Urothelium cell line (cell line): ENCODE results near the gene ICAM2.

Experiments used
- DNase-seq: peaks from one replicate; pipeline ENCODE4 v3.0.0; 2011; ENCODE audit warnings: low spot score, mixed read lengths
- FAIRE-seq: peaks from 2 replicates; lab custom pipeline; 2011; peaks lifted over from hg19 to GRCh38; lab: Jason Lieb, UNC

ICAM2 gene

DNA sequence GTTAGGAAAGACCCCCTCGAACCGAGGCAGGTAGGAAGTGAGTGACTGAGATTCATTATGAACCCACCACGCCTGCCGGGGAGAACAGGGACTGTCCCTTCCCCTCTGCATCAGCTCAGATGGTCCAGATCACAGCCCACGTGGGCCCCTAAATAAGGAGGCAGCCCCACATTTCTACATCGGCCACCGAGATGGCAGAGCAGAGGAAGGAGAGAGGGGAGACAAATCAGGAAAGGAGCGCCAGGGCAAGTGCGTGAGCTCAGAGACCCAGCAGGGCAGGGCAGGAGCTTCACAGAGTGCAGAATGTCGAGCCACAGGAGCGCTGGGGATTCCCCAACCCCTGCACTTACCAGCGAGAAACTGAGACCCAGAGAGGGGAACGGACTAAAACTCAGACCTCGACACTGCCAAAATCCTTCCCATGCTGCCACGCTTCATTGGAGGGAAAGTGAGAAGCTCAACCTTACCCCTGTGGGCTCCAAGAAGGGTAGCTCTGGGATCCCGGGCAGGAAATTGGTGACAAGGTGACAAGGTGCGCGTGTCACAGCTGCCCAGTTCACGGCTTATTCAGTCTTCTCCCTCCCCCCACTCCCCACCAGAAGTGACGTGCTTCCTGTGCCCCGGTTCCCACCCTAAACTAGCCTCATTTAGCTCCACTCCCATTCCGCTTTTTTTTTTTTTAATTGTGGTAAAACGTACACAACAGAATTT, at the start of gene ICAM2:
Gene ICAM2, minus strand, starts transcription at position 578 of the 711 bp plus-strand sequence. CDS start 13,942 bp downstream, outside the sequence.
- DNase-seq, result peak; percentile 2
- FAIRE-seq, result no peak

DNA sequence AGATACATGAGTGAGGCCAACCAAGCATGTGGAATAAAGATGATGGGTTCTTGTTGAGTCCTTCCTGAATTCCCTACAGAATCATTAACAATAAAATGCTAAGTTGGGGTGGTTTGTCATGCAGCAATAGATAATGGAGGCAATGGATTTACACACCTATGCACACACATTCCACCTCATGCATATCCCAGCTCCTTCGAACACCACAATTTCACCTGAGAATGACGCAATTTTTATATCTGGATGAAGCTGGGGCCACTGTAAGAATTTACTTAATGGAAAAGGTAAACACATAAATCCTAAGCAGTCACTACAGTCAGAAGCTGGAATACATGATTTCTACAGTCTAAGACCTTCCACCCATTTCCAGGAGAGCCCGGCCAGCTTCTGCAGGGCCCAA, 49.8 kb upstream of the ICAM2 start:
- FAIRE-seq (no peak), DNase-seq (no peak)

DNA sequence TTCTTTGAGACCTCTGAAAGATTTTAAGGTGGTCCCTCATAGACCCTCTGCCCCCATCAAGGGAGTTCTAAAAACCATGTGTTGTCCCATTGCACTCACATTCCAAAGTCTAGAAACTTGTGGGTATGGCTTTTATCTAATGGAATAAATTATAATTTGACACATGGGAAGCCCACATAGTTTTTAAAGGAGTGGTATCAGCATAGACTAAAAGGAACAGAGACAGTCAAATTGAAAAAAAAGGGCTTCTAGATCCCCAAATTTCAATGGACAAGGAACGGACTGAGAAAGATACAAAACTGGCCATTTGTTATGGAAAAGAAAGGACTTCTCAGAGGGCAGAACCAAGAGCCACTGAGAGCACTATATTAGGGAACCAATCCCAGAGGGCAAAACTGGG, 48.7 kb upstream of the ICAM2 start:
- no peak for DNase-seq
- no peak for FAIRE-seq

DNA sequence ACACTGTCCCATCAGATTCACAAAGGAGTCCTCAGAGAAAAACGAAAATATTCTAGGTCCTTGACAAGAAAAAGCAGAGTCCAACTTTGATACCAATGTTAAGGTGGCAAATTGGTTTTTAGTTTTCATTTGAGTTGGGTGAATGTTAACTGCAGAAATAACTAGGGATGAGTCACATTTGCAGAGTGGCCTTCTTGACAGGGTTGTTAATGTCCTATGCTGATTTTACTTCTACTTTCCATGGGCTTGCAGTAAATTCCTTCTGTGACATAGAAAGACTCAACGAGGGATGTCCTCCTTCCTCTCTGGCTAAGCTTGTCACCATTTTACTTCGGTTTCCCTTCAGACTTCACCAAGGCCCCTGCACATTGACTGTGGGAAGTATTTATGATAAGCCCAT, 47.2 kb upstream of the ICAM2 start:
- no peak for FAIRE-seq
- DNase-seq, result no peak

DNA sequence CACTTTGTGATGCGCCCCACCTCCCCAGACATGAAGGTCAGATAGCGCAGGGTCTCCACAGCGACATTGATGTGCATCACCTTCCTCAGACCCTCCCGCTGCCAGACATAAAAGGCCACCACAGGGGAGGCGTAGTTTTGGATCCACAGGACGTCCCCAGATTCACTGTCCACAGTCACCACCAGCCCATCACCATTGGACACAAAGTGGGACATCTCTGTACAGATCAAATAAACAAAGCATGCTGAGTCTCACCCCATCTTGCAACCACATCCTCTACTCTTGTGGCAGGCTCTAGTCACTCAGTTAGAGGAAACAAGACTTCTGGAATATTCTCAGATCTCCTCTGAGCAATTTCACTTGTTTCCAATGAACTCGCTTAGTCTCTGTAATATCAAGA, 46.3 kb upstream of the ICAM2 start:
- DNase-seq (no peak), FAIRE-seq (no peak)

DNA sequence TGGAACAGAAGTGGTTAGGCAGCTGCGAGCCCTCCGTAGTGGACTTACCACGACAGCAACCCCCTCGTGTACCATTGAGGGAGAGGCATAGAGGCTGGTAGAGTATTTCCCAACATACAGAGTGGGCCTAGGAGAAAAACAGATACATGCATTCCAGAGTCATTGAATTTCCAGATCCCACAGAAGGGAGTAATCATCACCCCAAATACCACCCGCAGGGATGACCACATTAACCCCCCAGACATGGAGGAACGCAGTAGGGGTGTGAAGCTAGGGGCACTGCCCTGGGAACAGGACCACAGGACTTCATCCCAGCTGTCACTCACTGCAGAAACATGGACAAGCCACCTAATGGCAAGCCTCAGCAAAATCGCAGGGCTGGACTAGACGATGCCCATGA, 44.7 kb upstream of the ICAM2 start:
- DNase-seq, result no peak

DNA sequence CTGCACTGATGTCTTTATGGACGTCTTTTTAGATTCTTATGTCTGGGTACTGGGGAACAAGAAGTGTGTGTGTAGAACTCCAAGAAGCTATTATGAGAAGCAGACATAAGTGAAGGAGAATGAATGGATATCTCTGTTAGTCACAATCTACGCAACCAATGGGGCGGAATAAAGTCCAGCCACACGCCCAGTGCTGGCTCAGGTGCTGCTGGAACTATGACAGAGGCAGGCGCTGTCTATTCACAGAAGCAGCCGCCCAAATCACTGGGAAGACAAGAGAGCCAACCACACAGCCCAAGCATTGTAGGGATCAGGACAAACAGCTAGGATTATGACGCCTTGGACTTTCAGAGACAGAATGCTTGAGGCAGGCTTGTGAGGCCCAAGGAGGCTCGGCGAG, 43.9 kb upstream of the ICAM2 start:
- no peak for DNase-seq
- no peak for FAIRE-seq

More for the DNA sequence above, 44.7 kb upstream of the ICAM2 start:
- FAIRE-seq, result no peak

DNA sequence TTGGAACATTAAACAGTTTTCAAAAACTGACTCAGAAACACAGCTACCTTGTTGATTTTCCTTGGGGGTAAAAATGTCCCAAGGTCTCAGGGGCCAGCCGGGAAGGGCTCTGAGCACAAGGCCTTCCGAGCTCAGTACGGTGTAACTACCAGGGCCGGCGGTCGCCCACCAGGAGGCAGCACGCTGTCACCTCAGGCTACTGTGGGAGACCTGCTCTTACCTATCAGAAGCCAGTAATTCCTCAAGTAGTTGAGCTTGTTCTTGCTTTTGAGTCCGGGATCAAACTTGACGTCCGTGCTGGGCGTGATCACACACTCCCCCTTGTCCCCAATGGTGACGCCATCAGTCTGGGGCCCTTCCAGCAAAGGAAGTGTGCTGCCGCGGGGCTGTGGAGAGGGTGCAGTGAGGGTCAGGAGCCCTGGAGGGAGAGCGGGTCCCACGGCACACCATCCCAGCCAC, 43.4 kb upstream of the ICAM2 start:
- FAIRE-seq, result no peak
- no peak for DNase-seq

DNA sequence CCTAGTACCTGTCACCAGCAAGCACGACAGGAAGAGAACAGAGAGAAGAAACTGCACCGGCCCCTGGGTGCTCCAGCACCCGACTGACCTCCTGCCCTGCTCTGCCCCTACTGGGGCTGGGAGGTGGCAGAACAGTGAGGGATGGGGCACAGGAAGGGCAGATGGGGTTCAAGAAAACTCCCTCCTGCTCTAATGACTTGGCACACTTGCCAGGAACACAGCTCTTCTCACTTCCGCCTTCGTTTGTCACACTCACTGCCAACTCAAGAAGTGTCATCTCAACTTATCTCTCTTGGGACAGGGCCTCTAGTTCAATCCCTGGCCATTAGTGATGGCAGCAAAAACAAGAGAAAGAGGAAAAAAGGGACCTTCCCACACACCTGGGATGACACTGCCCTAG, 42.7 kb upstream of the ICAM2 start:
- FAIRE-seq (no peak), DNase-seq (no peak)

DNA sequence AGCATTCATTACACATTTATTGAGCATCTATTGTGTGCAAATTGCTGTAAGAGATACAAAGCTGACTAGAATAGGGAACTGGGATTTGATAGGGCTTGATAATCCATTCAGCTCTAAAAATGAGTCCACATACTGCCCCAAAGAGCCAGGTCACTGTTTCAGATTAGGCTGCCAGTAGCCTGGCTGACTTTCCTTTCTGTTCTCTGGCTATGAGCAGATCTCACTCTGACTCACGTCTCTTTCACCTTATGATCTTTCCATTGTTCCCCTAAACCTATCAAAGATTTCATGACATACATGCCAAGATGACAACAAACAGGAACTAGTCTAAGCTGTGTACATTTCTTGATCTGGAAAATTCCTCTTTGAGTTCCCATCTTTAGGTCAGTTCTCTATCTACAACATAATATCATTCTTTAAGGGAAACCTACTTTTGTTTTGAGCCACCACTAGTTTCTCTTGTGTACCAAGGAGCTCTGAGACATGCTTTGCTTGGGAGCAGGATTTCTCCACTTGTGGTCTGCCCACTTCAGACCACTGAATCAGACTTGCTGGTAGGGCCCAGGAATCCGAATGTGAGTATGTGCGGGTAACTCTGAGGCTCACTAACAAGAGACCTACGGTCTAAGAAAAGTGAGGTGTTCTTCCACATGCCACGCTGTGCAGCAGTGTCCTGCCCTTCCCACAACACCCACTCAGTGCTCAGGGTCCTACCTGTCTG, 40.9 kb upstream of the ICAM2 start:
- FAIRE-seq, result no peak
- DNase-seq, result no peak

DNA sequence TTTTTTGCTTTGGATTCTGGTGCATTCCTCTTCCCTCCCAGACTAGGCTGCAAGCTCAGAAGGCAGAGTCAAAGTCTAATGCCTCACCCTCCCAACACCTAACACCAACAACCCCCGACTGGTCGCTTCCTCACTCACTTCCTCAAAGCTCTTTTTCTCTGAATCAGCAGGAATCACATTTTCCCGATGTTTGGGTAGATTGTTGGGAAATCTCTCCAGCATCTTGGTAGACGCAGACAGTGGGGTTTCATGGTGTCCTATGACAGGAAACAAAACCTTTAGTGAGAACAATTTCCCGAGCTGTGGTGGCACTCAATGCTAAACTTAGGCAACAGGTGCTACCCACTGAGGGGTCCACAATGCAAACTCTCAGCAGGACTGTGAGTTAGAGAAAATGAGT, 39.9 kb upstream of the ICAM2 start:
- no peak for FAIRE-seq

DNA sequence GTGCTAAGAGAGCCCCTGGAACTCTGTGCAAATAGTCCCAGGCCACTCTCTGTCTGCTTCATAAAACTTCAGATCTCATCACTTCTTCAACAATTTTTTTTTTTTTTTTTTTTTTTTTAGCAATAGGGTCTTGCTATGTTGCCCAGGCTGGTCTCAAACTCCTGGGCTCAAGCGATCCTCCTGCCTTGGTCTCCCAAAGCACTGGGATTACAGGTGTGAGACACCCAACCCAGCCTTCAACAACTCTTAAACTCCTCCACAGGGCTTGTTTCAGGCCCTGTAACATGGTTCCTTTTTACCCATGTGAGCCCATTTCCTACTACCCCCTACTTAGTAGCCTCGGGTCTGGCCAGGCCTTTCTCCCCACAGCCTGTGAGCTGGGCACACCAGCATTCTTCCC, 39.3 kb upstream of the ICAM2 start:
- DNase-seq (no peak), FAIRE-seq (no peak)

More for the DNA sequence above, 39.9 kb upstream of the ICAM2 start:
- DNase-seq, result no peak

DNA sequence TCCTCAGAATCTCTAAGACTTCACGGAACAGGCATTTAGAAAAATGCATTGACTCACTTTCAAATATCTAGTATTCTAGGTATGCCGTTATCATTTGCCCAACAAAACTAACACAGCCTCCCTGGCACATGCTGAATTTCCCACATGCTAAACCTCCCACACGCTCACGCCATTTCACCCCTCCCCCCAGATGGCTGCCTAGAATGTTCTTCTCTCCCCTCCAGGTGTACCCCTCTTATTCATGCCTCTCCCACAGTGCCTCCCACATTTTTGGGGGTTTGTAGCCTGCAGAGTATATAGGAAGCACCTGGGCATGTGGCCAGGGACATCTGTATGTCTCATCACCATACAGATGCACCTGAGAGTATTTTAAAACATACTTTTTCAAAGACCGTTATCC, 38.2 kb upstream of the ICAM2 start:
- FAIRE-seq (no peak), DNase-seq (no peak)

DNA sequence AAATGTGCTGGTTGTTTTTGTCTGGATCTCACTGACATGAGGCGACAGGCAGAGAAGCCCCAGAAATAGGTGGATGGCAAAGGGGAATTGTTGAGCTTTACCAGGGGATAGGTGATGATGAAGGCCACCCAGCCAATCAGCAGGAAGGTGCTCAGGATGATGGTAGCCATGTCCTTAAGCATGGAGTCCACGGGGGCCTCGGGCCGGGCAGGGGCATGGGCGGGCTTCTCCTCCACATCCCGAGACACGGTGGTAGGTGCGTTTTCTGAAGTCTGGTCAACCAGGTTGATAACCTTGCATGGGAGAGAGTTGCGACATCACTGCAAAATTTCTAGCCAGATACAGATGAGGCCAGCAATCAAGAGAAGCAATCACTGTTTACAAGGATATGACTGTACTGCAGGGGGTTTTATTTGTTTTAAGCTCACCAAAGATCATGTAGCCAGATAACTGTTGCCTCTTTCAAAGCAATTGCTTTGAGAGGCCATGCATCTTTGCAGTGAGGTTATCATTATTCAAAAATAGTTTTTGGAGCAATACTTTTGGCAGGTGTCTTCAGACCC, 37.3 kb upstream of the ICAM2 start:
- FAIRE-seq (no peak), DNase-seq (no peak)

DNA sequence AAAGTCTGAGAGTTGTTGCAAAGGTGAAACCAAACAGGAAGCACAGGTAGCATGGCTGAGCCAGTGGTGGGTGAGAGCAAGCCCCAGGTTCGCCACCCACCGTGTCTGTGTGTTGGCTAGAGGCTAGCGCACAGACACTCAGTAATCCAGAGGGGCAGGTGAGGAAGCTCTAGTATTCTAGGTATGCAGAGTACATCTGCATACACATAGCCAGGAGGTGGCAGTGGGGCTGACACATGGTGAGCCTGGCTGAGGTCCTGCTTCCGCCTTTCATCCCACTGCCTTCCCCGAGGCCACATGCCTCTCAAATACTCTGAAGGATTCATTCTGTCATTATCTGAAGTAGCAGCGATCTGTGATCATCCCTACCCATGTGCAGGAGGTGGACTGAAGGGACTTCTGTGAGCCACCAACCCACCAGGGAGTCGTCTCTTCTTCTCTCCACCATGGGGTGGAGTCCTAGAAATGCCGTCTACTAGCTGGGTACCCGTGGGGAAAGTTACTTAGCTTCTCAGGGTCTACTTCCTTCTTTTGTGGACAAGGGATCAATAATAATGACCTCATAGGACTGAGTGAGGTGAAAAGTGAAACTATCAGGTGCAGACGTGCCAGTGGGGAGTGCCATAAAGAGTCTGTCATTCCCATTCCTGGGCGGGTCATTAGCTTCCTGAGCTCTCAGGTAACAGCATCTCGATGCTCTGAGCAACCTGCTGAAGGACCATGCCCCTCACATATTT, 36.0 kb upstream of the ICAM2 start:
- FAIRE-seq (no peak), DNase-seq (no peak)

DNA sequence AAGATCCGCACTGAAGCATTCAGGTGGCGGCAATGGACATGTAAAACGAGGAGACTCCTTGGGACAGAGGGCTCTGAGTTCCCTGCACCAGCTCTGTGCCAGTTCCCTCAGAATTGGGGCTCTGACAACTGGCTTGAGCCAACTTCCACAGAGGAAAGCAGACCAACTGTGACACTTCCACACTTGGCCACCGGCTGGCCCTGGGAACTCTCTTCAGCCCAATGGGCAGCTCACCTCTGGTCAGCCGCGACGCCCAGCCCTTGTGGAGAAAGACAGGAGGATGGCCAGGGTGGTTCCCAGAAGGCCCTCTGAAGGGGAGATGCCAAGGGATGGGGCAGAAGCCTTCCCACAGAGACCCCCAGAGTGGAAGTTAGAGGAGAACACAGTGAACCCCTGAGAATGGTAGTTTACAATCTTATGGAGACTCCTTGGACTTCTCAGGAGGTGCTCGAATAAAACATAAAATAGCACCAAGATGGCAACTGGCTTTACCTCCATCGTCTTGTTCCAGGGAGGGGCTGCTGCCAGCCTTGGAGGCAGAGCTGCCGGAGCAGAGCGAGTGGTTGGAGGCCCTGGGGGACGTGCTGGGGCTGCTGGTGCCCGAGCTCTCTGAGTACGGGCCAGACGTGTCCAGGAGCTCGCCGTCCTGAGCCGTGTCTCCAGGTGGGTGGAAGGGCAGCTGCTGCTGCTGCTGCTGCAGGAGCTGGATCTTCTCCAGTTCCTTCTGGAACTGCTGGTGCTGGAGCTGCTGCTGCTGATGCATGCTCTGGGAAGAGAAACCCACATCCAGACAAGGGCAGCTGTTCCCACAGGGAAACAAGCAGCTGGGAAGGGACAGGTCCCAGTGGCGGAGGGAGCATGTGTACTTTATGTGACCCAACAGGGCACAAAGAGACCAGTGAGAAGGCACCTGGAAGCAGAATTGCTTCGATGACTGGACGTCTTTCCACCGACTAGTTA, 35.0 kb upstream of the ICAM2 start:
- no peak for DNase-seq
- no peak for FAIRE-seq

DNA sequence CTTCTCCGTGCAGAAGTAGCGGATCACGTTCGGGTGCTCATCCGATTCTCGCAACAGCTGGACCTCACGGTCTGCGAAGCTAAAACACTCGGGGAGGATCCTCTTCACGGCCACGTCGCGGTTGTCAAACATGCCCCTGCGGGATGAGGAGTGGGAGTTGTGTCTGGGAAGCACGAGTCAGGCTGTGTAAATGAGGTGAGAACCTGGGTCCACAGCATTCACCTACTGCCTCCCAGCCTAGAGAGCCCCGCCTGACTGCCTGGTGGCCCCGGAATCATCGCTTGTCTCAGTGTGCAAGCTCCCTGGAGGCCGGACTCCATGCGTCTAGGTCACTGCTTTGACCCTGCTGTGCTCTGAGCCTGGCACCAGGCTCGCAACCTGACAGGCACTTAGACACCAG, 33.9 kb upstream of the ICAM2 start:
- DNase-seq (no peak), FAIRE-seq (no peak)

DNA sequence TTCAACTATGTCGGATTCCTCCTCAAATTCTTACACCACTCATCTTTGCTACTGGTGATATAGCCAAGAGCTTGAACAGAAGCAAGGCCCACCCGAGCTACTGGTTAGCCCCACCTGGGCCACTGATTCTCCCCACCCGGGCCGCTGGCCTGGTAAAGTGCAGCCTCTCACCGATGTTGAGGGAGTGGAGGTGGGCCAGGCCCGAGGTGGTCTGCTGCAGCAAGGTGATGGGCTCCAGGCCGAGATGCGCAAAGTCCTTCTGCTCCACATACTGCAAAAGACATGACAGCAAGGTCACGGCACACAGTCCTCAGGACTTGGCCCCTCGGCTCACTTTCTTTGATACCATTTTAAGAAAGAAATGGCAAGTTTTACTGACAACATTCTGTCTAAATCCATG, 32.7 kb upstream of the ICAM2 start:
- DNase-seq, result no peak
- FAIRE-seq, result no peak

DNA sequence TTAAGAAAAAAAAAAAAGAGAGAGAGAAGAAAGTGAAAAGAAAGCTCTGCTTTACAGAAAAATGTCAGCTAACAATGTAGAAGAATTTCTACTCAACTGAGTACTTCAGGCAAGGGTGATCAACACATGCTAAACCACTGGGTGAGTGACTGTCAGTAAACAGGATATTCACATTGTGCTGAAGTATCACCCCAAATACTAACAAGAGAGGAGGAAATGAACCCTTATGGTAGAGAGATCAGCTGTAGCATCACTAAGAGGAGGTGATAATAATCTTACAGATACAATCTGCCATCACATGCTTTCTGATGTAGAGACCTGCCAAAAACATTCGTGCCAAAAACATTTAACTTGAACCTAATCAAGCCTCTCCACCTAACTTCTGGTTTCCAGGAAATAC, 30.7 kb upstream of the ICAM2 start:
- DNase-seq (no peak), FAIRE-seq (no peak)

DNA sequence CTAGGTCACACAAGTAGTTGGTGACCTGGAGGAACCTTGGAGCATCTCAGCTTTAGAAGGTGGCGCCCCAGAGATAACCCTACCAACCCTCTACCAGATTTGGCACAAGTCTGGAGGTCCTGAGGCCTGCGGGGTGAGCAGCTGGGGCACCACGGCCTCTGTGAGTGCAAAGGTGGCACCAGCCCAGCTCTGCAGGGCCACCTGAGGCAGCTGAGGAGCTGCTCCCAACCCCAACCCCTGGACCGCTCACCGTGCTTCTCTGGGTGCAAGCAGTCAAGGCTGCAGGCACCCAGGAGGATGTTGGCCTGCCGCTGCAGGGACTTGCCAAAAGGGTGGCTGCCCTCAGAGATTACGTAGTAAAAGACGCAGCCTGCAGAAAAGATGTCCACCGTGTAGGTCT, 28.4 kb upstream of the ICAM2 start:
- DNase-seq (no peak), FAIRE-seq (no peak)
